GM12878 (cell line): ENCODE data around the gene CSNK1G2. TPM values are rescaled to one million over a fixed set of nuclear protein-coding genes. Genes with fewer than 3 reads are reported as not detected.

Experiments used
- ASH2L ChIP-seq: fragments of 300-600, 200-600 bp; sonication (generic); IDR thresholded peaks from 2 replicates; pipeline ENCODE4 v1.6.1; 2017; ENCODE audit warnings: low read depth, mild to moderate bottlenecking, borderline replicate concordance
- BCL3 ChIP-seq: IDR thresholded peaks from 2 replicates; pipeline ENCODE4 v1.6.1; 2011; ENCODE audit warnings: borderline replicate concordance, low read depth, mild to moderate bottlenecking, moderate library complexity, low read length; ENCODE audit not compliant: insufficient read depth, poor library complexity, severe bottlenecking
- BHLHE40 ChIP-seq, 2 experiments: fragments of 450-650 bp in 1 of 2; IDR thresholded peaks; 2 replicates each; pipeline ENCODE4 v1.6.1; 2011 to 2017; ENCODE audit warnings: low read depth in 2 of 2, borderline replicate concordance in 1 of 2, improper control_type of control experiment in 1 of 2, low read length in 1 of 2, mild to moderate bottlenecking in 1 of 2
- CEBPB ChIP-seq, 2 experiments: fragments of 150-350 bp in 1 of 2; IDR thresholded peaks; 2 replicates each; pipeline ENCODE4 v1.6.1; 2012 to 2014; ENCODE audit warnings: low read depth in 2 of 2, low read length in 2 of 2, borderline replicate concordance in 1 of 2, inconsistent platforms in 1 of 2
- CREB1 ChIP-seq: IDR thresholded peaks from 2 replicates; pipeline ENCODE4 v1.6.1; 2012; ENCODE audit warnings: low read depth, mild to moderate bottlenecking, inconsistent platforms
- ETV6 ChIP-seq, 2 experiments: fragments of 450-650 bp in 1 of 2; IDR thresholded peaks in 1 of 2; conservative IDR thresholded peaks in 1 of 2; 2 replicates each; pipeline ENCODE4 v1.6.1; 2014; ENCODE audit warnings: antibody characterized with exemption in 1 of 2, borderline replicate concordance in 1 of 2, low read depth in 1 of 2, mild to moderate bottlenecking in 1 of 2, moderate library complexity in 1 of 2
- IRF5 ChIP-seq: fragments of 450-650 bp; IDR thresholded peaks from 2 replicates; pipeline ENCODE4 v1.6.1; 2017; ENCODE audit warnings: borderline replicate concordance
- RFX5 ChIP-seq: IDR thresholded peaks from 2 replicates; pipeline ENCODE4 v1.6.1; 2011; ENCODE audit warnings: low read depth, low read length, improper control_type of control experiment
- USF1 ChIP-seq: IDR thresholded peaks from 2 replicates; pipeline ENCODE4 v1.6.1; 2011; ENCODE audit warnings: borderline replicate concordance, low read depth, mild to moderate bottlenecking, moderate library complexity, mixed read lengths, low read length; ENCODE audit not compliant: insufficient read depth; ENCODE audit errors: extremely low read length
- ZBTB4 ChIP-seq: fragments of 450-650 bp; formaldehyde crosslinking; IDR thresholded peaks from 2 replicates; pipeline ENCODE4 v1.4.0; 2022; ENCODE audit warnings: mild to moderate bottlenecking, moderate library complexity
- ZNF274 ChIP-seq: IDR thresholded peaks from one replicate; pipeline ENCODE4 v1.8.0; 2011; ENCODE audit not compliant: insufficient read length, insufficient read depth
- polyA plus RNA-seq, 11 experiments: library from polyadenylated mRNA; depleted of rRNA in 4 of 11; unstranded in 6 of 11; stranded (reverse) in 5 of 11; fragments of >200 nt; fragmentation: Nextera tagmentation in 4 of 11; fragmentation: Illumina TruSeq in 1 of 11; extraction: Ambion mirVana in 4 of 11; extraction: Trizol in 1 of 11; gene quantifications; 1 replicate in 1 of 11; 2 replicates in 10 of 11; pipeline versions ENCODE4 v1.2.1 to v1.2.3, GENCODE V29; 2011 to 2016; ENCODE audit warnings: inconsistent platforms in 2 of 11, missing spikeins in 2 of 11, low read depth in 1 of 11
- total RNA-seq, 4 experiments: library from RNA; depleted of rRNA in 3 of 4; stranded (reverse); fragments of >200 nt in 3 of 4; fragmentation: Illumina TruSeq in 1 of 4; extraction: Trizol in 1 of 4; gene quantifications; 2 replicates each; pipeline versions ENCODE4 v1.2.1 to v1.2.3, GENCODE V29; 2013 to 2021

The CSNK1G2 gene
- total and polyA plus RNA-seq, 10 of the 15 experiments (the other 5 are each of a cell fraction or from before 2014, with no cell fraction given) = 0.64 to 109 (median 25.0) TPM

GRCh38 chr19:1942078-1942933 is 1.3 kb downstream of the CSNK1G2 start (continued):
- TF ChIP-seq IRF5 = no peak
- no peak for TF ChIP-seq CEBPB (IDR thresholded peaks at IDR 0.05; ENCODE audit: borderline replicate concordance in 1 of 2, low read depth in 2 of 2, low read length in 2 of 2)
- no peak for TF ChIP-seq ZNF274
- TF ChIP-seq ETV6 (conservative IDR thresholded peaks at IDR 0.05 in 1 of 2, IDR thresholded peaks at IDR 0.05 in 1 of 2; ENCODE audit: borderline replicate concordance in 1 of 2, low read depth in 1 of 2) = no peak
- no peak for TF ChIP-seq USF1
- no peak for TF ChIP-seq CREB1
- no peak for TF ChIP-seq ZBTB4 (CRISPR knock-in tag)
- no peak for TF ChIP-seq RFX5
- no peak for TF ChIP-seq BCL3
- no peak for TF ChIP-seq ASH2L
- peak in 1 of 2 experiments; percentile 40; a peak in 2 of 4 replicates for TF ChIP-seq BHLHE40 (IDR thresholded peaks at IDR 0.05; ENCODE audit: borderline replicate concordance in 1 of 2, low read depth in 2 of 2, low read length in 1 of 2)
